Neuronal stem cell (in vitro differentiated cells): ENCODE measurements around the gene DEFB125.

Experiments
- DNase-seq: peaks from one replicate; pipeline ENCODE4 v3.0.0-alpha.2; 2013; ENCODE audit warnings: low spot score
- H2AFZ ChIP-seq: one replicate; pipeline ENCODE4 v1.6.1; 2013; ENCODE audit warnings: mild to moderate bottlenecking, low read length, inconsistent platforms
- H2AK5ac ChIP-seq: 2 replicates; pipeline ENCODE4 v1.6.1; 2013; ENCODE audit warnings: low read depth, mild to moderate bottlenecking, inconsistent platforms, low read length, moderate library complexity, mixed read lengths
- H2BK120ac ChIP-seq: 2 replicates; pipeline ENCODE4 v1.6.1; 2013; ENCODE audit warnings: low read depth, mild to moderate bottlenecking, inconsistent platforms, low read length, moderate library complexity, mixed read lengths
- H2BK12ac ChIP-seq: one replicate; pipeline ENCODE4 v1.6.1; 2013; ENCODE audit warnings: low read length, inconsistent platforms
- H2BK15ac ChIP-seq: 2 replicates; pipeline ENCODE4 v1.6.1; 2013; ENCODE audit warnings: mild to moderate bottlenecking, low read length, inconsistent platforms, mixed read lengths
- H2BK5ac ChIP-seq: one replicate; pipeline ENCODE4 v1.6.1; 2013; ENCODE audit warnings: inconsistent platforms, mild to moderate bottlenecking, low read length, moderate library complexity
- H3K14ac ChIP-seq: one replicate; pipeline ENCODE4 v1.6.1; 2013; ENCODE audit warnings: low read length, inconsistent platforms
- H3K18ac ChIP-seq: 2 replicates; pipeline ENCODE4 v1.6.1; 2013; ENCODE audit warnings: low read length, inconsistent platforms
- H3K23ac ChIP-seq: 2 replicates; pipeline ENCODE4 v1.6.1; 2013; ENCODE audit warnings: low read depth, mild to moderate bottlenecking, mixed read lengths, low read length, inconsistent platforms; ENCODE audit not compliant: poor library complexity
- H3K27ac ChIP-seq: replicated peaks from 3 replicates; pipeline ENCODE4 v1.5.1; 2013; ENCODE audit warnings: low read length, inconsistent platforms
- H3K27me3 ChIP-seq, 3 experiments: 2 replicates each; pipeline ENCODE4 v1.6.1; 2013; ENCODE audit warnings: low read length in 3 of 3, mild to moderate bottlenecking in 2 of 3, inconsistent platforms in 1 of 3, low read depth in 1 of 3, mixed read lengths in 1 of 3, moderate library complexity in 1 of 3; ENCODE audit not compliant: control insufficient read depth in 3 of 3, insufficient read depth in 3 of 3
- H3K36me3 ChIP-seq, 2 donors: replicated peaks in 1 of 2; 2 replicates each; pipeline ENCODE4 v1.6.1; 2013; ENCODE audit warnings: low read length in 2 of 2; ENCODE audit not compliant: control insufficient read depth in 2 of 2, insufficient read depth in 2 of 2
- H3K4ac ChIP-seq: 2 replicates; pipeline ENCODE4 v1.6.1; 2013; ENCODE audit warnings: inconsistent platforms, mild to moderate bottlenecking, low read length, moderate library complexity
- H3K4me1 ChIP-seq, 2 donors: 1 replicate in 1 of 2; 2 replicates in 1 of 2; pipeline ENCODE4 v1.6.1; 2013; ENCODE audit warnings: low read length in 2 of 2, low read depth in 1 of 2; ENCODE audit not compliant: control insufficient read depth in 2 of 2, insufficient read depth in 1 of 2
- H3K4me2 ChIP-seq: one replicate; pipeline ENCODE4 v1.6.1; 2013; ENCODE audit warnings: mild to moderate bottlenecking, low read length, inconsistent platforms; ENCODE audit not compliant: insufficient read depth, poor library complexity, severe bottlenecking
- H3K4me3 ChIP-seq, 2 donors: 2 replicates each; pipeline ENCODE4 v1.5.1; 2013; ENCODE audit warnings: low read length in 2 of 2, mild to moderate bottlenecking in 2 of 2, inconsistent platforms in 1 of 2, moderate library complexity in 1 of 2
- H3K79me1 ChIP-seq: one replicate; pipeline ENCODE4 v1.6.1; 2013; ENCODE audit warnings: low read depth, mild to moderate bottlenecking, inconsistent platforms, low read length, moderate library complexity
- H3K9ac ChIP-seq: one replicate; pipeline ENCODE4 v1.6.1; 2013; ENCODE audit warnings: mild to moderate bottlenecking, low read depth, low read length, inconsistent platforms; ENCODE audit not compliant: poor library complexity
- H3K9me3 ChIP-seq, 2 donors: replicated peaks in 1 of 2; 2 replicates each; pipeline versions ENCODE3 to v1.6.1; 2013; ENCODE audit warnings: low read length in 2 of 2, mild to moderate bottlenecking in 2 of 2, inconsistent platforms in 1 of 2, low read depth in 1 of 2, mixed read lengths in 1 of 2, moderate library complexity in 1 of 2; ENCODE audit not compliant: control insufficient read depth in 2 of 2, insufficient read depth in 1 of 2
- H4K8ac ChIP-seq: one replicate; pipeline ENCODE4 v1.6.1; 2013; ENCODE audit warnings: low read depth, mild to moderate bottlenecking, inconsistent platforms, low read length, moderate library complexity
- H4K91ac ChIP-seq: one replicate; pipeline ENCODE4 v1.6.1; 2013; ENCODE audit warnings: low read length, low read depth, mild to moderate bottlenecking, inconsistent platforms; ENCODE audit not compliant: poor library complexity
- WGBS, 2 donors: extraction: QIAGEN DNeasy Blood & Tissue Kit; methylation state at CpG; one replicate each; pipeline ENCODE4 v1.1.7; 2013; ENCODE audit warnings: missing lambda C conversion rate in 2 of 2, mixed read lengths in 1 of 2; ENCODE audit not compliant: insufficient read length in 2 of 2, insufficient replicate concordance in 1 of 2; ENCODE audit errors: extremely low coverage in 2 of 2; 5-methylcytosine and 5-hydroxymethylcytosine counted together

Gene DEFB125

GRCh38 chr20:78338-78737, 9.1 kb upstream of the DEFB125 start:
- H2BK120ac ChIP-seq, result no peak overlapping the region

DNA sequence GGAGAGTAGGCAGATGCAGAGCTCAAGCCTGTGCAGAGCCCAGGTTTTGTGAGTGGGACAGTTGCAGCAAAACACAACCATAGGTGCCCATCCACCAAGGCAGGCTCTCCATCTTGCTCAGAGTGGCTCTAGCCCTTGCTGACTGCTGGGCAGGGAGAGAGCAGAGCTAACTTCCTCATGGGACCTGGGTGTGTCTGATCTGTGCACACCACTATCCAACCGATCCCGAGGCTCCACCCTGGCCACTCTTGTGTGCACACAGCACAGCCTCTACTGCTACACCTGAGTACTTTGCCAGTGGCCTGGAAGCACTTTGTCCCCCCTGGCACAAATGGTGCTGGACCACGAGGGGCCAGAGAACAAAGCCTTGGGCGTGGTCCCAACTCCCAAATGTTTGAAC, 7.9 kb upstream of the DEFB125 start:
- Histone ChIP-seq H4K91ac (no peak overlapping the region), H3K4me2 (no peak overlapping the region), H2BK15ac (no peak overlapping the region), H2BK5ac (no peak overlapping the region), H3K14ac (no peak overlapping the region), H2AK5ac (no peak overlapping the region), H2BK120ac (no peak overlapping the region), H3K4me3 (no peak overlapping the region), H2BK12ac (no peak overlapping the region), H3K4me1 (no peaks in the 10 kb centered on the region), H3K23ac (no peak overlapping the region), H2AFZ (no peak overlapping the region), H3K9ac (no peak overlapping the region), H3K4ac (no peak overlapping the region), H3K79me1 (no peaks in the 10 kb centered on the region), H3K36me3 (no peaks in the 10 kb centered on the region), H3K9me3 (peaks cover 0 to 18% of the 10 kb centered on the region in 2 donors), H3K18ac (no peak overlapping the region), H4K8ac (no peak overlapping the region), H3K27me3 (no peaks in the 10 kb centered on the region), H3K27ac (no peak overlapping the region)
- DNase-seq, result no peak
- WGBS, 2 donors, result no CpG with 5 or more reads among the region's 4 CpGs

More at GRCh38 chr20:78338-78737, 9.1 kb upstream of the DEFB125 start:
- Histone ChIP-seq H3K18ac (no peak overlapping the region), H4K91ac (no peak overlapping the region), H3K27me3 (no peaks in the 10 kb centered on the region), H3K79me1 (no peaks in the 10 kb centered on the region), H2BK15ac (no peak overlapping the region), H3K14ac (no peak overlapping the region), H3K36me3 (no peaks in the 10 kb centered on the region), H2AFZ (no peak overlapping the region), H2BK5ac (no peak overlapping the region), H2BK12ac (no peak overlapping the region), H3K27ac (no peak overlapping the region), H3K4me3 (no peak overlapping the region), H3K4me2 (no peak overlapping the region), H3K23ac (no peak overlapping the region), H2AK5ac (no peak overlapping the region), H3K9me3 (peaks cover 0 to 17% of the 10 kb centered on the region in 2 donors), H4K8ac (no peak overlapping the region), H3K9ac (no peak overlapping the region), H3K4me1 (no peaks in the 10 kb centered on the region), H3K4ac (no peak overlapping the region)
- DNase-seq, result no peak

DNA sequence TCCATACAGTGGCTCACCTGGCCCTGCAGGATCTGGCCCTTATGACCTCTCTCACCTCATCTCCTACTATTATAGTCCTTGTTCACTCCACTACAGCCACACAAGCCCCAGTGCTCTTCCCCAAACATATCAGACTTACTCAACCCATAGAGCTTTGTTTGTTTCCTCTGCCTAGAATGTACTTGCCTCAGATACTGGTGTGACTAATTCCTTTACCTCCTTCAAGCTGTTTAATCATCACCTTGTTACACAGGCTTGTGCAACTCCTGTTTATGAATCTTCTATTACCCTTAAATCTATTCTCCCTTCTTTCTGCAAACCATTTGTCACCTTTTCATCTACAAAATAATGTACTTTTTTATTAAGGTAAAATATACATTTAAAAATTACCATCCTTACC, 3.2 kb downstream of the DEFB125 start:
- Histone ChIP-seq H3K4me2 (no peak overlapping the region), H3K18ac (no peak overlapping the region), H3K27ac (no peak overlapping the region), H3K4me3 (no peak overlapping the region), H2AK5ac (no peak overlapping the region), H2BK12ac (no peak overlapping the region), H3K27me3 (peaks cover 0 to 5% (median 0%) of the 10 kb centered on the region in 3 experiments), H2BK5ac (no peak overlapping the region), H3K9ac (no peak overlapping the region), H3K4ac (no peak overlapping the region), H2BK120ac (no peak overlapping the region), H3K23ac (no peak overlapping the region), H2BK15ac (no peak overlapping the region), H4K8ac (no peak overlapping the region), H3K9me3 (peaks cover 0 to 9% of the 10 kb centered on the region in 2 donors), H4K91ac (no peak overlapping the region), H3K36me3 (no peaks in the 10 kb centered on the region), H3K4me1 (no peaks in the 10 kb centered on the region), H3K79me1 (no peaks in the 10 kb centered on the region), H3K14ac (no peak overlapping the region), H2AFZ (no peak overlapping the region)
- DNase-seq, result no peak

DNA sequence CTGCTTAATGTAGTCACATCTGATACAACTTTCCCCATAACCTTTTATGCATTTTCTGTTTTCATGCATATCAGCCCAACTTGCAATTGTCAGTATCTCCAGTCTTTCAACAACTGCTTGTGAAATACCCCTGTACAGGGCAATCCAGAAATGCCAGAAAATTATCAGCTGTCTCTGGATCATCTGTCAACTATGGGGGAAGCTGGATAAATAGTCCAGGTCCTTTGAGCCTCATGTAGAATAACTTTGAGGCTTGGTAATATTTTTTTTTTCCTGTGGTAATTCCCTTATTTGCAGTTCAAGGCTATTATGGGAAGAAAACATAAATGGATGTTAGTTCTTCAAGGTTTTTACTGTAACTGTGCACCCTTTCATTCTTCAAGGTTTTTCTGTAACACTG, 6.2 kb downstream of the DEFB125 start:
- no peaks in the 10 kb centered on the region for H3K4me1 ChIP-seq
- no peaks in the 10 kb centered on the region for H3K79me1 ChIP-seq
- H3K27ac ChIP-seq, result no peak overlapping the region
- H4K8ac ChIP-seq, result no peak overlapping the region
- no peak overlapping the region for H3K23ac ChIP-seq
- no peak overlapping the region for H3K4me3 ChIP-seq
- no peak overlapping the region for H2BK120ac ChIP-seq
- H2AK5ac ChIP-seq, result no peak overlapping the region
- H3K14ac ChIP-seq, result no peak overlapping the region
- H4K91ac ChIP-seq, result no peak overlapping the region
- H3K9ac ChIP-seq, result no peak overlapping the region
- no peak overlapping the region for H2AFZ ChIP-seq
- no peaks in the 10 kb centered on the region for H3K27me3 ChIP-seq
- H2BK12ac ChIP-seq, result no peak overlapping the region
- no peak overlapping the region for H2BK5ac ChIP-seq
- no peak overlapping the region for H3K4me2 ChIP-seq
- no peak overlapping the region for H3K18ac ChIP-seq
- no peak overlapping the region for H2BK15ac ChIP-seq
- no peak for DNase-seq
- peaks cover 0 to 8% of the 10 kb centered on the region in 2 donors for H3K9me3 ChIP-seq
- no peak overlapping the region for H3K4ac ChIP-seq
- no peaks in the 10 kb centered on the region for H3K36me3 ChIP-seq
